Measurements from ENCODE around the gene GJA1.

The GJA1 gene

DNA sequence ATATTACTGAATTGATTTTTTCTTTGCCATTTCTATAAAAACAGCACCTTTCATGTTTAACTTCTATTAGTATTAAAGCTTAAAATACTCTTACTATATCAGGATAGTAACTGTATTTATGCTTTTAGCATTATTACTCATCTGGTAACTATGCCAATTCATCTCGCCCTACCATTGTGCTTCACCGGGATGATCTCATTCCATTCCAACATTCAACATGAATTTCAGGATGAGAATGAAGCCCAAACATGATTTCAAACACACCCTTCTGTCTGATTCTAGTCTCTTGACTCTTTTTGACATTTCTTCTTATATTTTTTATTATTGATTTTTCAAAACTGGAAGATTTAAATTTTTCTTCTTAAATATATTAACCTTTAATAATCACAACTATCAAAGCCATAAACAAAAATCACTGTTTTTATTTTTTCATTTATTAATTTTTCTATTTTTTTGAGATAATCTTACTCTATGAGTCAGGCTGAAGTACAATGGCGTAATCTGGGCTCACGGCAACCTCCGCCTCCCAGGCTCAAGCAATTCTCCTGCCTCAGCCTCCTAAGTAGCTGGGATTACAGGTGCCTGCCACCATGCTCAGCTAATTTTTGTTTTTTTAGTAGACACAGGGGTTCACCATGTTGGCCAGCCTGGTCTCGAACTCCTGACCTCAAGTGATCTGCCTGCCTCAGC is 46.7 kb downstream of the GJA1 start:
- 100% methylated on average over 1 of the region's 6 CpGs for WGBS (ENCODE audit: insufficient coverage)

DNA sequence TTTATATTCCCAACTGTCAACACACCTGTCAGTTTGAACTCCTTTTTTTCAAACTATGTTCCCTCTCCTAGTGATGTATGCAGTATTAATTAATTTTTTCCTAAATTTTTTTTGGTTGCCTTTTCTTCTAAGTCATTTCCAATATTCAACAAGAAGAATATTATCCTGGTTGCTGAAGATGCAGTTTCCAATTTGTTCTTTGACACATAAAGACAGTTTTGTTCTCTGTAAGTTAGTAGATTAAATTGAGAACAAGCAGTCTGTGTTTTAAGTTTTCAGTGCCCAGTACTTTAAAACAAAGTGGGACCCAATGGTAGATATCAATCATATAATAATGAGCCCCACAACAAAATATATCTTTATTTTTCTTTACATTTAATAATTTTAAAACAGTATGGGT is 47.3 kb downstream of the GJA1 start:
- Histone ChIP-seq H3K27me3 (replicated peaks in 2 of 5; ENCODE audit: control insufficient read depth in 4 of 5, insufficient read depth in 5 of 5, low read length in 4 of 5) (no peaks in the 10 kb centered on the region), H3K9me3 (ENCODE audit: control extremely low read depth in 1 of 5, control insufficient read depth in 4 of 5, insufficient read depth in 2 of 5, low read depth in 1 of 5, low read length in 4 of 5) (no peaks in the 10 kb centered on the region), H3K27ac (ENCODE audit: insufficient read depth in 1 of 2, low read depth in 1 of 2, low read length in 2 of 2, poor library complexity in 1 of 2, severe bottlenecking in 2 of 2) (no peak overlapping the region), H3K4me3 (ENCODE audit: control insufficient read depth in 1 of 7, extremely low read depth in 1 of 7, insufficient read depth in 4 of 7, low read depth in 2 of 7, low read length in 6 of 7) (no peak overlapping the region), H3K36me3 (ENCODE audit: control insufficient read depth in 4 of 4, insufficient read depth in 4 of 4, low read length in 3 of 4) (no peaks in the 10 kb centered on the region), H3K4me1 (ENCODE audit: control extremely low read depth in 1 of 4, control insufficient read depth in 4 of 4, insufficient read depth in 4 of 4, low read length in 3 of 4) (no peaks in the 10 kb centered on the region)
- DNase-seq, result no peak
- ChIA-PET CTCF (no interaction called here), POLR2A (no interaction called here)

More for the DNA sequence above, 46.7 kb downstream of the GJA1 start:
- ChIA-PET CTCF (no interaction called here), POLR2A (no interaction called here)
- Histone ChIP-seq H3K4me3 (ENCODE audit: control insufficient read depth in 1 of 7, extremely low read depth in 1 of 7, insufficient read depth in 4 of 7, low read depth in 2 of 7, low read length in 6 of 7) (no peak overlapping the region), H3K27ac (ENCODE audit: insufficient read depth in 1 of 2, low read depth in 1 of 2, low read length in 2 of 2, poor library complexity in 1 of 2, severe bottlenecking in 2 of 2) (no peak overlapping the region), H3K9me3 (ENCODE audit: control extremely low read depth in 1 of 5, control insufficient read depth in 4 of 5, insufficient read depth in 2 of 5, low read depth in 1 of 5, low read length in 4 of 5) (no peaks in the 10 kb centered on the region), H3K4me1 (ENCODE audit: control extremely low read depth in 1 of 4, control insufficient read depth in 4 of 4, insufficient read depth in 4 of 4, low read length in 3 of 4) (no peaks in the 10 kb centered on the region), H3K27me3 (replicated peaks in 2 of 5; ENCODE audit: control insufficient read depth in 4 of 5, insufficient read depth in 5 of 5, low read length in 4 of 5) (no peaks in the 10 kb centered on the region), H3K36me3 (ENCODE audit: control insufficient read depth in 4 of 4, insufficient read depth in 4 of 4, low read length in 3 of 4) (no peaks in the 10 kb centered on the region)
- DNase-seq, result no peak

DNA sequence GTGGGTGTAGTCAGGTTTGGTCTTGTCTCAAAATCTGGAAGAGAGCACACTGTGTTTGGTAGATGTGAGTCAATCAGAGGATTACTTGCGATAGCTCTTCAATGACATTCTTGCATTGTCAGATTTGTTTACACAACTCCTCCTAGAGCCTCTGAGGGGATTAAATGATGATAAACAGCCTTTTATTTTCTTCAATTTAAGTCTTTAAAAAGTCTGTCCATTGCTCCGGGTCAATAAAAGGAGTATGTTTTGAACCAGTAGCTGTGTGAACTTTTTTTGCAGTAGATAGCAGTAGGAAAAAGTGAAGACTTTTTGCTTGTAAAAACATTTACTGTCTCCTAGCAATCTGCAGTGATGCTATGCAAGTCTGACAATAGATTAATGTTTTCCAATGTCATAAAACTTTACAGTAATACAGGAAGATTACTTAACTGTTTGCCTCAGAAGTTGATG is 49.9 kb downstream of the GJA1 start:
- H3K4me1 ChIP-seq (ENCODE audit: control extremely low read depth in 1 of 4, control insufficient read depth in 4 of 4, insufficient read depth in 4 of 4, low read length in 3 of 4), result no peaks in the 10 kb centered on the region
- no peaks in the 10 kb centered on the region for H3K9me3 ChIP-seq (ENCODE audit: control extremely low read depth in 1 of 5, control insufficient read depth in 4 of 5, insufficient read depth in 2 of 5, low read depth in 1 of 5, low read length in 4 of 5)
- H3K27me3 ChIP-seq (replicated peaks in 2 of 5; ENCODE audit: control insufficient read depth in 4 of 5, insufficient read depth in 5 of 5, low read length in 4 of 5), result no peaks in the 10 kb centered on the region
- H3K36me3 ChIP-seq (ENCODE audit: control insufficient read depth in 4 of 4, insufficient read depth in 4 of 4, low read length in 3 of 4), result no peaks in the 10 kb centered on the region
- CTCF ChIA-PET, result no interaction called here
- 40% methylated on average over 1 of the region's 2 CpGs for WGBS (ENCODE audit: insufficient coverage)
- no peak for DNase-seq
- POLR2A ChIA-PET, result no interaction called here
- H3K27ac ChIP-seq (ENCODE audit: insufficient read depth in 1 of 2, low read depth in 1 of 2, low read length in 2 of 2, poor library complexity in 1 of 2, severe bottlenecking in 2 of 2), result no peak overlapping the region
- H3K4me3 ChIP-seq (ENCODE audit: control insufficient read depth in 1 of 7, extremely low read depth in 1 of 7, insufficient read depth in 4 of 7, low read depth in 2 of 7, low read length in 6 of 7), result no peak overlapping the region

DNA sequence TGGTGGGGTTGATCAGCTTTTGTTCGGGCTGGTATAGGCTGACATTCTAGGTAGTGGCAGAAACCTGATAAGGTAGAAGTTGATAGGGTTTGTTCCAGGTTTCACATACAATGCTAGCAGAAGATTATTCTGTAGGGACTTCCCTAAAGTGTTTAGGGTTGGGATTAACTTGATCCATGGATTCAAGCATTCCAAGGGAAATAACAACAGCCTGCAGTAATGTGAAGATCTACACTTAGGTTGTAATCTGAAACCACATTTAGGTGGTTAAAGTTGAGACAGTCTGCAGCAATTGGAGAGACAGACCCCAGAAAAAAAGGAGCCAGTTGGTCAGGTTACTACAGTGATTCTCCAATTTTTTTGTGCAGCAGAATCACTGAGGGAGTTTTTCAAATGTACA is 56.1 kb downstream of the GJA1 start:
- 100% methylated on average over 1 of the region's 1 CpG for WGBS (ENCODE audit: insufficient coverage)
- Histone ChIP-seq H3K4me3 (ENCODE audit: control insufficient read depth in 1 of 7, extremely low read depth in 1 of 7, insufficient read depth in 4 of 7, low read depth in 2 of 7, low read length in 6 of 7) (no peak overlapping the region), H3K27me3 (replicated peaks in 2 of 5; ENCODE audit: control insufficient read depth in 4 of 5, insufficient read depth in 5 of 5, low read length in 4 of 5) (no peaks in the 10 kb centered on the region), H3K9me3 (ENCODE audit: control extremely low read depth in 1 of 5, control insufficient read depth in 4 of 5, insufficient read depth in 2 of 5, low read depth in 1 of 5, low read length in 4 of 5) (no peaks in the 10 kb centered on the region), H3K4me1 (ENCODE audit: control extremely low read depth in 1 of 4, control insufficient read depth in 4 of 4, insufficient read depth in 4 of 4, low read length in 3 of 4) (no peaks in the 10 kb centered on the region), H3K27ac (ENCODE audit: insufficient read depth in 1 of 2, low read depth in 1 of 2, low read length in 2 of 2, poor library complexity in 1 of 2, severe bottlenecking in 2 of 2) (no peak overlapping the region), H3K36me3 (ENCODE audit: control insufficient read depth in 4 of 4, insufficient read depth in 4 of 4, low read length in 3 of 4) (no peaks in the 10 kb centered on the region)
- CTCF ChIA-PET, result no interaction called here
- DNase-seq, result no peak
- POLR2A ChIA-PET, result no interaction called here

DNA sequence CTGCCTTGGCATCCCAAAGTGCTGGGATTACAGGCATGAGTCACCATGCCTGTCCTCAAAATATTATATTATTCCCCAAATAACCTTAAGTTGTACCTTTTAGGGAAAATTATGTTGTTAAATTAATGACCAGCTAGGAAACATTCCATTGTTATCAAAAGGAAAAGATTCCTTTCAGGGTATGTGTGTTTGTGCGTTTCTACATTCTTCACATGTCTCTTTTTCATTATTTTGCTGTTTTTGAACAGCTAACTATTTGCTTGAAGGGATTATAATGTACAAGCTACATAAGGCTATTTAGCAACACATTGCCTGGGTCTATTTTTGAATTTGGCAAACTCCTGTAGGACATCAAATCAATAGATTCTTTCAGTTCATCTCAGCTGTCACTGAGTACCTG is 57.1 kb downstream of the GJA1 start:
- WGBS (ENCODE audit: insufficient coverage), result no CpG with 5 or more reads among the region's 1 CpG

DNA sequence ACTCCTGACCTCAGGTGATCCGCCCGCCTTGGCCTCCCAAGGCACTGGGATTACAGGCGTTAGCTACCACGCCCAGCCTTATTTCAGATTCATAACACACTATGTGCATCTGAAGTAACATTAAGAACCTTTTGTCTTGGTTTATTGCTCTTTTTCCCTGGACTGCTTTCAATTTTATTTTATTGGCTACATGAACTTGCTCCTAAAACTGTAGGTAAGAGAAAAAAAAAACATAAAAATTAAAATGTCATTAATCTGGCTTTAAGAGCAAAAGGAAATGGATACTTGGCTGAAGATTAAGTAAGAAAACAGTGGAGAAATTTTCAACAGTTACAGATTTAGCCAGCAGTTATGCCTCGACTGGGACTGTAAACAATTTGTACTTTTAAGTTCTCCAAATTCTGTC is 62.5 kb downstream of the GJA1 start:
- no peaks in the 10 kb centered on the region for H3K27me3 ChIP-seq (replicated peaks in 2 of 5; ENCODE audit: control insufficient read depth in 4 of 5, insufficient read depth in 5 of 5, low read length in 4 of 5)
- no peaks in the 10 kb centered on the region for H3K9me3 ChIP-seq (ENCODE audit: control extremely low read depth in 1 of 5, control insufficient read depth in 4 of 5, insufficient read depth in 2 of 5, low read depth in 1 of 5, low read length in 4 of 5)
- DNase-seq, result no peak
- no peaks in the 10 kb centered on the region for H3K36me3 ChIP-seq (ENCODE audit: control insufficient read depth in 4 of 4, insufficient read depth in 4 of 4, low read length in 3 of 4)
- ChIA-PET POLR2A (no interaction called here), CTCF (no interaction called here)
- H3K4me3 ChIP-seq (ENCODE audit: control insufficient read depth in 1 of 7, extremely low read depth in 1 of 7, insufficient read depth in 4 of 7, low read depth in 2 of 7, low read length in 6 of 7), result no peak overlapping the region
- no peak overlapping the region for H3K27ac ChIP-seq (ENCODE audit: insufficient read depth in 1 of 2, low read depth in 1 of 2, low read length in 2 of 2, poor library complexity in 1 of 2, severe bottlenecking in 2 of 2)
- no peaks in the 10 kb centered on the region for H3K4me1 ChIP-seq (ENCODE audit: control extremely low read depth in 1 of 4, control insufficient read depth in 4 of 4, insufficient read depth in 4 of 4, low read length in 3 of 4)
- 100% methylated on average over 3 of the region's 5 CpGs for WGBS (ENCODE audit: insufficient coverage)

More for the DNA sequence above, 57.1 kb downstream of the GJA1 start:
- DNase-seq, result no peak
- no peak overlapping the region for H3K27ac ChIP-seq (ENCODE audit: insufficient read depth in 1 of 2, low read depth in 1 of 2, low read length in 2 of 2, poor library complexity in 1 of 2, severe bottlenecking in 2 of 2)
- H3K4me3 ChIP-seq (ENCODE audit: control insufficient read depth in 1 of 7, extremely low read depth in 1 of 7, insufficient read depth in 4 of 7, low read depth in 2 of 7, low read length in 6 of 7), result no peak overlapping the region
- POLR2A ChIA-PET, result no interaction called here
- no peaks in the 10 kb centered on the region for H3K9me3 ChIP-seq (ENCODE audit: control extremely low read depth in 1 of 5, control insufficient read depth in 4 of 5, insufficient read depth in 2 of 5, low read depth in 1 of 5, low read length in 4 of 5)
- no peaks in the 10 kb centered on the region for H3K27me3 ChIP-seq (replicated peaks in 2 of 5; ENCODE audit: control insufficient read depth in 4 of 5, insufficient read depth in 5 of 5, low read length in 4 of 5)
- CTCF ChIA-PET, result no interaction called here
- no peaks in the 10 kb centered on the region for H3K36me3 ChIP-seq (ENCODE audit: control insufficient read depth in 4 of 4, insufficient read depth in 4 of 4, low read length in 3 of 4)
- H3K4me1 ChIP-seq (ENCODE audit: control extremely low read depth in 1 of 4, control insufficient read depth in 4 of 4, insufficient read depth in 4 of 4, low read length in 3 of 4), result no peaks in the 10 kb centered on the region

DNA sequence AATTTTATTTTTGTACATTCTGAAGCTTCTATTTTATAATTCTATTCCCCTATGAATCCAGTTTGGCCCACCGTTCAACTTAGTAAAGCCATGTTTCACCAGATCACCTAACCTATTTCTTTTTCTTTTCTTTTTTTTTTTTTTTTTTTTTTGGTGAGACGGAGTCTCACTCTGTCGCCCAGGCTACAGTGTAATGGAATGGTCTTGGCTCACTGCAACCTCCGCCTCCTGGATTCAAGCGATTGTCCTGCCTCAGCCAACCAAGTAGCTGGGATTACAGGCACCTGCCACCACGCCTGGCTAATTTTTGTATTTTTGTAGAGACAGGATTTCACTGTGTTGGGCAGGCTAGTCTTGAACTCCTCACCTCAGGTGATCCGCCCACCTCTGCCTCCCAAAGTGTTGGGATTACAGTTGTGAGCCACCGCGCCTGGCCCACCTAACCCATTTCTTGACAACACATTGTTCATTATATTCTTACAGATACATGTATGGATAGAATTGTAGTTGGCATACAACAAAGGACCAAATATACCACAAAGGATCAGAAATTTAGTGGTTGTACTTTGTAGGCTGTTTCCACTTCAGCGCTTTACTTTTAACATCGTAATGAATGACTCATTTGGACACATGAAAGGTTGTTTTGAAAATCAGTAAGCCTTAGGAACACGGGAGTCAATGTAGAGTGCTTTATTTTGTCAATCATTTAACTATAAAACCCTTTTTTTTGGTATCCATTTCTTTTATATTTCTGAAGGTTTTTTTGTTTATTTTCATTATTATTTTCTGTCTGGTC is 63.2 kb downstream of the GJA1 start:
- 96% methylated on average over 5 of the region's 12 CpGs for WGBS (ENCODE audit: insufficient coverage)
- POLR2A ChIA-PET, result no interaction called here
- CTCF ChIA-PET, result no interaction called here
- H3K9me3 ChIP-seq (ENCODE audit: control extremely low read depth in 1 of 5, control insufficient read depth in 4 of 5, insufficient read depth in 2 of 5, low read depth in 1 of 5, low read length in 4 of 5), result no peaks in the 10 kb centered on the region
- H3K36me3 ChIP-seq (ENCODE audit: control insufficient read depth in 4 of 4, insufficient read depth in 4 of 4, low read length in 3 of 4), result no peaks in the 10 kb centered on the region
- no peak for DNase-seq
- H3K4me3 ChIP-seq (ENCODE audit: control insufficient read depth in 1 of 7, extremely low read depth in 1 of 7, insufficient read depth in 4 of 7, low read depth in 2 of 7, low read length in 6 of 7), result no peak overlapping the region
- no peak overlapping the region for H3K27ac ChIP-seq (ENCODE audit: insufficient read depth in 1 of 2, low read depth in 1 of 2, low read length in 2 of 2, poor library complexity in 1 of 2, severe bottlenecking in 2 of 2)
- no peaks in the 10 kb centered on the region for H3K4me1 ChIP-seq (ENCODE audit: control extremely low read depth in 1 of 4, control insufficient read depth in 4 of 4, insufficient read depth in 4 of 4, low read length in 3 of 4)
- no peaks in the 10 kb centered on the region for H3K27me3 ChIP-seq (replicated peaks in 2 of 5; ENCODE audit: control insufficient read depth in 4 of 5, insufficient read depth in 5 of 5, low read length in 4 of 5)
